HG03045 (cell line): ENCODE results near the gene TRDMT1.

ENCODE experiments used
- ATAC-seq: cut with Tn5 transposase; IDR thresholded peaks from one replicate; pipeline ENCODE4 v1.9.1; 2021; ENCODE audit warnings: mild to moderate bottlenecking, moderate library complexity; ENCODE audit not compliant: unreplicated experiment

The TRDMT1 gene

GRCh38 chr10:17231788-17232187 is 30.3 kb upstream of the TRDMT1 start:
- no peak for ATAC-seq

GRCh38 chr10:17229967-17230682 is 28.7 kb upstream of the TRDMT1 start:
- ATAC-seq, result peak; percentile 58

GRCh38 chr10:17229717-17229966 is 28.2 kb upstream of the TRDMT1 start:
- ATAC-seq, result no peak

GRCh38 chr10:17229016-17229716 is 27.7 kb upstream of the TRDMT1 start:
- ATAC-seq, result peak; percentile 24

GRCh38 chr10:17228091-17229015 is 26.9 kb upstream of the TRDMT1 start, which contains the start of gene VIM:
TSS of gene VIM (plus strand) at chr10:17228241. CDS start at chr10:17229423, 1,182 bp downstream.
- peak; percentile 30 for ATAC-seq

GRCh38 chr10:17227367-17228090 is 26.1 kb upstream of the TRDMT1 start:
- ATAC-seq, result peak; percentile 14

GRCh38 chr10:17226891-17227303 is 25.4 kb upstream of the TRDMT1 start:
- no peak for ATAC-seq

- ATAC-seq, result no peak
Measured at GRCh38 chr10:17225808-17226207, 24.3 kb upstream of the TRDMT1 start.

- ATAC-seq, result no peak
Measured at GRCh38 chr10:17222329-17222728, 20.9 kb upstream of the TRDMT1 start.

- no peak for ATAC-seq
Measured at GRCh38 chr10:17220652-17221100, 19.2 kb upstream of the TRDMT1 start.

GRCh38 chr10:17219024-17219423 is 17.6 kb upstream of the TRDMT1 start:
- ATAC-seq, result no peak

GRCh38 chr10:17217631-17218232 is 16.3 kb upstream of the TRDMT1 start:
- ATAC-seq, result no peak

GRCh38 chr10:17216901-17217395 is 15.5 kb upstream of the TRDMT1 start:
- ATAC-seq, result no peak

- ATAC-seq, result peak; percentile 98
Measured at GRCh38 chr10:17216217-17216900, 14.9 kb upstream of the TRDMT1 start.

GRCh38 chr10:17215782-17216122 is 14.3 kb upstream of the TRDMT1 start:
- no peak for ATAC-seq

GRCh38 chr10:17214971-17215781 is 13.7 kb upstream of the TRDMT1 start:
- ATAC-seq, result no peak

- no peak for ATAC-seq
Measured at GRCh38 chr10:17214526-17214925, 13.1 kb upstream of the TRDMT1 start.

GRCh38 chr10:17213646-17214349 is 12.3 kb upstream of the TRDMT1 start:
- ATAC-seq, result no peak
